ENCODE measurements around the gene TP53RK. TPM values are rescaled to one million over a fixed set of nuclear protein-coding genes. Genes with fewer than 3 reads are reported as not detected.

The TP53RK gene
- total and polyA plus RNA-seq, 2 of the 13 experiments (the other 11 are each of a cell fraction or from before 2014, with no cell fraction given), result 12.9 to 25.5 TPM

GRCh38 chr20:46677608-46678007 lies 11.6 kb downstream of the TP53RK start:
- H4K20me1 ChIP-seq (ENCODE audit: insufficient read depth, low read length), result no peaks in the 10 kb centered on the region
- H3K27me3 ChIP-seq (ENCODE audit: control insufficient read depth in 1 of 2, insufficient read depth in 2 of 2, low read length in 2 of 2), result no peaks in the 10 kb centered on the region
- H3K9me3 ChIP-seq (ENCODE audit: low read length), result peaks cover 8% of the 10 kb centered on the region
- no peak overlapping the region for H2AFZ ChIP-seq (ENCODE audit: low read length)
- no peak overlapping the region for H3K4me2 ChIP-seq (ENCODE audit: low read depth, low read length)
- POLR2A ChIA-PET, result interaction anchor here (1.3 to 6.7 kb wide), 6 partner anchors 9 to 70 kb away, joined by 5 to 56 read pairs (median 21); partner anchors contain the start of gene SLC13A3
- H3K9ac ChIP-seq (ENCODE audit: insufficient read depth, low read depth, low read length), result no peak overlapping the region
- no peaks in the 10 kb centered on the region for H3K79me2 ChIP-seq (ENCODE audit: insufficient read depth, low read length)
- no peaks in the 10 kb centered on the region for H3K36me3 ChIP-seq (replicated peaks in 1 of 2; ENCODE audit: control insufficient read depth in 1 of 2, insufficient read depth in 2 of 2, low read length in 2 of 2)
- H3K4me3 ChIP-seq (replicated peaks in 1 of 3; ENCODE audit: insufficient read depth in 1 of 3, low read depth in 2 of 3, low read length in 3 of 3), result no peak overlapping the region
- no peak for ATAC-seq
- H3K27ac ChIP-seq (ENCODE audit: extremely low read length, insufficient read depth, low read length), result peak overlapping the region; percentile 84
- DNase-seq (ENCODE audit: low spot score), result no peak
- no peak for FAIRE-seq
- CTCF ChIA-PET (ENCODE audit: low intra/inter-chr PET ratio, low total read pairs), result interaction anchor here (1.6 kb wide), 1 partner anchor 157 kb away, joined by 4 read pairs; no protein-coding TSS in a partner anchor
- intact Hi-C loops (cut with micrococcal nuclease; ENCODE audit: unreplicated experiment) (no loop called here), in situ Hi-C loops (cut with HindIII; ENCODE audit: extremely low pct_ligation_motif_present, low pct_unique_long_range_greater_than_20kb) (no loop called here)
- BruUV-seq (replicated peaks), result no TSS peak
- H3K4me1 ChIP-seq (ENCODE audit: insufficient read depth, low read length), result peaks cover 92% of the 10 kb centered on the region
- WGBS (ENCODE audit: low lambda C conversion rate), result 67% methylated on average over 5 of the region's 5 CpGs
- TF ChIP-seq ZXDC (CRISPR knock-in tag; IDR thresholded peaks at IDR 0.05) (0 out of 2 replicates have a peak, but pooled peaks have one; percentile 40), FOSL2 (CRISPR knock-in tag; IDR thresholded peaks at IDR 0.05) (peak; percentile 79), HHEX (CRISPR knock-in tag; IDR thresholded peaks at IDR 0.05) (0 out of 2 replicates have a peak, but pooled peaks have one; percentile 8), ZNF3 (CRISPR knock-in tag; IDR thresholded peaks at IDR 0.05) (peak; percentile 45; the same call in 1 of the 2 replicates), ZNF34 (CRISPR knock-in tag; IDR thresholded peaks at IDR 0.05; ENCODE audit: borderline replicate concordance) (0 out of 2 replicates have a peak, but pooled peaks have one; percentile 55), PAX8 (CRISPR knock-in tag; IDR thresholded peaks at IDR 0.05; ENCODE audit: borderline replicate concordance) (0 out of 2 replicates have a peak, but pooled peaks have one; percentile 4), FOXP4 (CRISPR knock-in tag; IDR thresholded peaks at IDR 0.05) (0 out of 2 replicates have a peak, but pooled peaks have one; percentile 11), HNRNPUL1 (IDR thresholded peaks at IDR 0.05; ENCODE audit: low read depth, low read length) (no peak), HOMEZ (CRISPR knock-in tag; IDR thresholded peaks at IDR 0.05; ENCODE audit: low read depth) (no peak), ZSCAN29 (CRISPR knock-in tag; conservative IDR thresholded peaks at IDR 0.05) (0 out of 2 replicates have a peak, but pooled peaks have one; percentile 14), DMAP1 (CRISPR knock-in tag; IDR thresholded peaks at IDR 0.05) (no peak), ZNF710 (CRISPR knock-in tag; IDR thresholded peaks at IDR 0.05; ENCODE audit: borderline replicate concordance) (no peak), ZEB1 (IDR thresholded peaks at IDR 0.05; ENCODE audit: insufficient replicate concordance, low read depth) (no peak), FOXO4 (CRISPR knock-in tag; conservative IDR thresholded peaks at IDR 0.05) (0 out of 2 replicates have a peak, but pooled peaks have one; percentile 65), KMT2A (CRISPR knock-in tag; IDR thresholded peaks at IDR 0.05) (no peak)

All from HepG2 (cell line).